Effector memory CD8-positive, alpha-beta T cell (primary cell): Measurements from ENCODE around the gene ACADVL.
"Not testable (repeated sequence)": the region's sequence is repeated elsewhere in the genome, so short reads cannot be mapped to it uniquely, and the experiment has no call there.

Experiments used
- ATAC-seq: fragments of 150-1000 bp; cut with Tn5 transposase; replicated peaks from 2 replicates; pipeline ENCODE4 v1.10.0; 2021; ENCODE audit warnings: mild to moderate bottlenecking, moderate library complexity
- DNase-seq, 3 experiments: peaks; one replicate each; pipeline ENCODE4 v3.0.0; 2021
- H3K27ac Mint-ChIP-seq, 2 donors: one replicate each; pipeline ENCODE4 v1.8.0; 2022; ENCODE audit warnings: mild to moderate bottlenecking in 2 of 2, mixed read lengths in 2 of 2, moderate library complexity in 2 of 2
- H3K27me3 Mint-ChIP-seq, 2 donors: one replicate each; pipeline ENCODE4 v1.8.0; 2022; ENCODE audit warnings: mixed read lengths in 2 of 2
- H3K36me3 Mint-ChIP-seq: one replicate; pipeline ENCODE4 v1.8.0; 2022; ENCODE audit warnings: mild to moderate bottlenecking, moderate library complexity, mixed read lengths; ENCODE audit not compliant: insufficient read depth
- H3K4me1 Mint-ChIP-seq, 2 donors: one replicate each; pipeline ENCODE4 v1.8.0; 2022; ENCODE audit warnings: low read depth in 2 of 2, mixed read lengths in 2 of 2
- H3K4me3 Mint-ChIP-seq, 2 donors: one replicate each; pipeline ENCODE4 v1.8.0; 2022; ENCODE audit warnings: mild to moderate bottlenecking in 2 of 2, mixed read lengths in 2 of 2, moderate library complexity in 2 of 2
- H3K9me3 Mint-ChIP-seq, 2 donors: one replicate each; pipeline ENCODE4 v1.8.0; 2022; ENCODE audit warnings: mixed read lengths in 2 of 2

ACADVL gene

GRCh38 chr17:7179317-7180254, 40.2 kb upstream of the ACADVL start, which contains the start of gene ASGR1:
Gene ASGR1 (minus strand): TSS chr17:7179370. CDS start chr17:7178563, 807 bp downstream.
- H3K4me1 Mint-ChIP-seq, result peaks cover 8% of the 10 kb centered on the region in 2 donors
- no peak for DNase-seq
- peak within 1 kb of the TSS in 1 of 2 donors; percentile 45 for H3K27ac Mint-ChIP-seq
- no peaks in the 10 kb centered on the region for H3K36me3 Mint-ChIP-seq
- peak within 1 kb of the TSS; percentile 42 to 64 for H3K4me3 Mint-ChIP-seq
- ATAC-seq, result no peak
- peaks cover 9% of the 10 kb centered on the region in 2 donors for H3K27me3 Mint-ChIP-seq
- no peaks in the 10 kb centered on the region for H3K9me3 Mint-ChIP-seq

GRCh38 chr17:7182101-7182500, 37.6 kb upstream of the ACADVL start:
- H3K9me3 Mint-ChIP-seq, H3K36me3 Mint-ChIP-seq, ATAC-seq, DNase-seq, H3K4me3 Mint-ChIP-seq, H3K27ac Mint-ChIP-seq, H3K27me3 Mint-ChIP-seq: not testable (repeated sequence)
- H3K4me1 Mint-ChIP-seq, result peaks cover 8 to 12% of the 10 kb centered on the region in 2 donors

GRCh38 chr17:7183433-7184090, 36.2 kb upstream of the ACADVL start:
- no peak for DNase-seq
- Mint-ChIP-seq H3K4me3 (no peak overlapping the region), H3K4me1 (peaks cover 0 to 6% of the 10 kb centered on the region in 2 donors), H3K27me3 (no peaks in the 10 kb centered on the region), H3K27ac (no peak overlapping the region), H3K36me3 (no peaks in the 10 kb centered on the region), H3K9me3 (no peaks in the 10 kb centered on the region)
- no peak for ATAC-seq

- Mint-ChIP-seq H3K27ac (no peak overlapping the region), H3K4me1 (peaks cover 0 to 6% of the 10 kb centered on the region in 2 donors)
- no peak for ATAC-seq
Measured at GRCh38 chr17:7184091-7184488, 35.6 kb upstream of the ACADVL start.

GRCh38 chr17:7184647-7185046, 35.1 kb upstream of the ACADVL start:
- ATAC-seq, result no peak

More at GRCh38 chr17:7184091-7184488, 35.6 kb upstream of the ACADVL start:
- no peaks in the 10 kb centered on the region for H3K9me3 Mint-ChIP-seq
- DNase-seq, result no peak
- no peaks in the 10 kb centered on the region for H3K36me3 Mint-ChIP-seq
- no peak overlapping the region for H3K4me3 Mint-ChIP-seq
- no peaks in the 10 kb centered on the region for H3K27me3 Mint-ChIP-seq

GRCh38 chr17:7186241-7186640, 33.5 kb upstream of the ACADVL start:
- no peak for DNase-seq
- H3K27me3 Mint-ChIP-seq, result no peaks in the 10 kb centered on the region
- no peak overlapping the region for H3K27ac Mint-ChIP-seq
- peaks cover 4% of the 10 kb centered on the region for H3K36me3 Mint-ChIP-seq
- ATAC-seq, result no peak
- no peaks in the 10 kb centered on the region for H3K9me3 Mint-ChIP-seq
- H3K4me1 Mint-ChIP-seq, result peaks cover 0 to 6% of the 10 kb centered on the region in 2 donors
- no peak overlapping the region for H3K4me3 Mint-ChIP-seq

More at GRCh38 chr17:7184647-7185046, 35.1 kb upstream of the ACADVL start:
- H3K4me1 Mint-ChIP-seq, result peaks cover 0 to 6% of the 10 kb centered on the region in 2 donors
- no peaks in the 10 kb centered on the region for H3K9me3 Mint-ChIP-seq
- H3K27me3 Mint-ChIP-seq, result no peaks in the 10 kb centered on the region
- no peak for DNase-seq
- no peak overlapping the region for H3K4me3 Mint-ChIP-seq
- H3K27ac Mint-ChIP-seq, result no peak overlapping the region
- H3K36me3 Mint-ChIP-seq, result no peaks in the 10 kb centered on the region

GRCh38 chr17:7190276-7190917, 29.3 kb upstream of the ACADVL start:
- H3K9me3 Mint-ChIP-seq, result no peaks in the 10 kb centered on the region
- ATAC-seq (no peak), DNase-seq (no peak)
- H3K4me1 Mint-ChIP-seq, result peaks cover 4 to 5% of the 10 kb centered on the region in 2 donors
- no peak overlapping the region for H3K27ac Mint-ChIP-seq
- no peak overlapping the region for H3K4me3 Mint-ChIP-seq
- no peaks in the 10 kb centered on the region for H3K27me3 Mint-ChIP-seq
- H3K36me3 Mint-ChIP-seq, result peaks cover 7% of the 10 kb centered on the region

- Mint-ChIP-seq H3K36me3 (peaks cover 7% of the 10 kb centered on the region), H3K27me3 (no peaks in the 10 kb centered on the region), H3K9me3 (no peaks in the 10 kb centered on the region), H3K27ac (peak overlapping the region in 1 of 2 donors; percentile 60), H3K4me3 (no peak overlapping the region), H3K4me1 (peaks cover 5% of the 10 kb centered on the region in 2 donors)
- DNase-seq, result no peak
- no peak for ATAC-seq
Measured at GRCh38 chr17:7191069-7191468, 28.7 kb upstream of the ACADVL start.

GRCh38 chr17:7191571-7192270, 28.0 kb upstream of the ACADVL start:
- peak; percentile 51 for ATAC-seq
- Mint-ChIP-seq H3K27ac (peak overlapping the region; percentile 32 to 60), H3K36me3 (peaks cover 7% of the 10 kb centered on the region), H3K9me3 (no peaks in the 10 kb centered on the region), H3K4me3 (no peak overlapping the region), H3K27me3 (no peaks in the 10 kb centered on the region), H3K4me1 (peaks cover 1 to 5% of the 10 kb centered on the region in 2 donors)
- DNase-seq, result no peak

- H3K4me3 Mint-ChIP-seq, result no peak overlapping the region
- no peaks in the 10 kb centered on the region for H3K27me3 Mint-ChIP-seq
- peaks cover 7% of the 10 kb centered on the region for H3K36me3 Mint-ChIP-seq
- DNase-seq (no peak), ATAC-seq (no peak)
- H3K9me3 Mint-ChIP-seq, result no peaks in the 10 kb centered on the region
- H3K4me1 Mint-ChIP-seq, result peaks cover 1 to 5% of the 10 kb centered on the region in 2 donors
- peak overlapping the region; percentile 32 to 60 for H3K27ac Mint-ChIP-seq
Measured at GRCh38 chr17:7192271-7192937, 27.3 kb upstream of the ACADVL start.

- no peak for ATAC-seq
Measured at GRCh38 chr17:7195971-7196370, 23.8 kb upstream of the ACADVL start.

GRCh38 chr17:7196651-7197401, 22.9 kb upstream of the ACADVL start:
- Mint-ChIP-seq H3K4me1 (peaks cover 1 to 5% of the 10 kb centered on the region in 2 donors), H3K36me3 (peaks cover 4% of the 10 kb centered on the region), H3K4me3 (no peak overlapping the region), H3K27me3 (no peaks in the 10 kb centered on the region), H3K27ac (no peak overlapping the region), H3K9me3 (no peaks in the 10 kb centered on the region)
- no peak for ATAC-seq
- DNase-seq, result no peak

More at GRCh38 chr17:7195971-7196370, 23.8 kb upstream of the ACADVL start:
- Mint-ChIP-seq H3K4me1 (peaks cover 1 to 5% of the 10 kb centered on the region in 2 donors), H3K36me3 (peaks cover 4% of the 10 kb centered on the region), H3K4me3 (no peak overlapping the region), H3K9me3 (no peaks in the 10 kb centered on the region), H3K27ac (peak overlapping the region in 1 of 2 donors; percentile 55), H3K27me3 (no peaks in the 10 kb centered on the region)
- DNase-seq, result no peak
